Hepatocyte (in vitro differentiated cells): Measurements from ENCODE around the gene PSMC5. TPM values are rescaled to one million over a fixed set of nuclear protein-coding genes. Genes with fewer than 3 reads are reported as not detected.
A peak's percentile ranks its signal among the peaks of the same experiment; 100 is the strongest.
"Not testable (repeated sequence)": the region's sequence is repeated elsewhere in the genome, so short reads cannot be mapped to it uniquely, and the experiment has no call there.

Experiments
- DNase-seq: peaks from one replicate; pipeline ENCODE4 v3.0.0-alpha.2; 2016; ENCODE audit warnings: low spot score
- H2AFZ ChIP-seq: fragments of 200-600 bp; sonication (generic); 2 replicates; pipeline ENCODE4 v1.6.0; 2016; ENCODE audit warnings: antibody characterized with exemption, mild to moderate bottlenecking
- H3K27ac ChIP-seq: fragments of 200-600 bp; sonication (generic); 2 replicates; pipeline ENCODE4 v1.5.1; 2016; ENCODE audit warnings: mild to moderate bottlenecking
- H3K27me3 ChIP-seq: fragments of 200-600 bp; sonication (generic); 2 replicates; pipeline ENCODE4 v1.6.1; 2016
- H3K36me3 ChIP-seq: fragments of 200-600 bp; sonication (generic); replicated peaks from 2 replicates; pipeline ENCODE4 v1.5.1; 2016; ENCODE audit warnings: low read depth; ENCODE audit not compliant: insufficient read depth
- H3K4me1 ChIP-seq: fragments of 200-600 bp; sonication (generic); 2 replicates; pipeline ENCODE4 v1.5.1; 2016; ENCODE audit warnings: mild to moderate bottlenecking, moderate library complexity; ENCODE audit not compliant: insufficient read depth
- H3K4me2 ChIP-seq: fragments of 200-600 bp; sonication (generic); 2 replicates; pipeline ENCODE4 v1.6.0; 2016
- H3K4me3 ChIP-seq: fragments of 200-600 bp; sonication (generic); 2 replicates; pipeline ENCODE4 v1.5.1; 2016; ENCODE audit warnings: mild to moderate bottlenecking
- H3K79me2 ChIP-seq: fragments of 200-600 bp; sonication (generic); 2 replicates; pipeline ENCODE4 v1.6.0; 2017; ENCODE audit warnings: mild to moderate bottlenecking
- H3K9me2 ChIP-seq: fragments of 200-600 bp; sonication (generic); replicated peaks from 2 replicates; pipeline ENCODE4 v1.6.0; 2017; ENCODE audit warnings: mild to moderate bottlenecking; ENCODE audit not compliant: insufficient read depth
- H3K9me3 ChIP-seq: fragments of 200-600 bp; sonication (generic); 2 replicates; pipeline ENCODE4 v1.5.1; 2016; ENCODE audit warnings: low read depth, mild to moderate bottlenecking
- H4K20me1 ChIP-seq: fragments of 200-600 bp; sonication (generic); 2 replicates; pipeline ENCODE4 v1.6.0; 2016; ENCODE audit warnings: mild to moderate bottlenecking; ENCODE audit not compliant: insufficient read depth, poor library complexity, severe bottlenecking
- CTCF ChIP-seq: fragments of 200-600 bp; sonication (generic); IDR thresholded peaks from 2 replicates; pipeline ENCODE4 v1.5.1; 2016; ENCODE audit warnings: antibody characterized with exemption, mild to moderate bottlenecking; ENCODE audit not compliant: poor library complexity
- EZH2 ChIP-seq: fragments of 200-600 bp; sonication (generic); IDR thresholded peaks from 2 replicates; pipeline ENCODE4 v1.6.1; 2016; ENCODE audit warnings: antibody characterized with exemption, mild to moderate bottlenecking, borderline replicate concordance
- EZH2phosphoT487 ChIP-seq: fragments of 200-600 bp; sonication (generic); IDR thresholded peaks from one replicate; pipeline ENCODE4 v1.6.1; 2018; ENCODE audit warnings: antibody characterized with exemption, mild to moderate bottlenecking, low read depth, moderate library complexity; ENCODE audit not compliant: unreplicated experiment, severe bottlenecking
- WGBS: methylation state at CpG from one replicate; pipeline ENCODE4 v1.1.6; 2016; ENCODE audit warnings: low lambda C conversion rate; ENCODE audit errors: missing lambda C conversion rate; 5-methylcytosine and 5-hydroxymethylcytosine counted together
- polyA plus RNA-seq: library from polyadenylated mRNA; unstranded; fragments of >200 nt; fragmentation: Nextera tagmentation; extraction: Ambion mirVana; gene quantifications from 2 replicates; pipeline ENCODE4 v1.2.1, GENCODE V29; 2016
- total RNA-seq: library from RNA; depleted of rRNA; stranded (reverse); fragments of >200 nt; gene quantifications from 2 replicates; pipeline ENCODE4 v1.2.3, GENCODE V29; 2014

PSMC5 gene
- total and polyA plus RNA-seq, 2 experiments from 2014 or later, result 46.6 to 132 TPM

GRCh38 chr17:63855185-63855584, 28.0 kb downstream of the PSMC5 start:
- Histone ChIP-seq H3K4me3 (no peak overlapping the region), H3K36me3 (no peaks in the 10 kb centered on the region), H3K9me3 (no peaks in the 10 kb centered on the region), H3K4me2 (no peak overlapping the region), H3K27ac (no peak overlapping the region), H2AFZ (no peak overlapping the region), H3K9me2 (no peaks in the 10 kb centered on the region), H4K20me1 (no peaks in the 10 kb centered on the region), H3K4me1 (no peaks in the 10 kb centered on the region), H3K79me2 (no peaks in the 10 kb centered on the region), H3K27me3 (no peaks in the 10 kb centered on the region)
- TF ChIP-seq EZH2phosphoT487 (no peak), CTCF (no peak), EZH2 (no peak)
- 94% methylated on average over 8 of the region's 8 CpGs for WGBS
- DNase-seq, result no peak

- H2AFZ ChIP-seq, H3K4me2 ChIP-seq, H3K79me2 ChIP-seq, H3K4me1 ChIP-seq, H3K27ac ChIP-seq, DNase-seq, H3K9me2 ChIP-seq, H3K9me3 ChIP-seq, H4K20me1 ChIP-seq, H3K27me3 ChIP-seq, H3K36me3 ChIP-seq, H3K4me3 ChIP-seq: not testable (repeated sequence)
- 92% methylated on average over 8 of the region's 8 CpGs for WGBS
Measured at GRCh38 chr17:63856425-63856824, 29.2 kb downstream of the PSMC5 start.

- no peak for TF ChIP-seq EZH2
- TF ChIP-seq CTCF, result no peak
- no peak for TF ChIP-seq EZH2phosphoT487
- WGBS, result 93% methylated on average over 3 of the region's 3 CpGs
- DNase-seq, result no peak
- no peaks in the 10 kb centered on the region for H4K20me1 ChIP-seq
- H3K79me2 ChIP-seq, result no peaks in the 10 kb centered on the region
- no peak overlapping the region for H2AFZ ChIP-seq
- H3K27ac ChIP-seq, result no peak overlapping the region
- H3K27me3 ChIP-seq, result no peaks in the 10 kb centered on the region
- no peaks in the 10 kb centered on the region for H3K4me1 ChIP-seq
- H3K4me2 ChIP-seq, result no peak overlapping the region
- no peaks in the 10 kb centered on the region for H3K36me3 ChIP-seq
- no peaks in the 10 kb centered on the region for H3K9me2 ChIP-seq
- no peaks in the 10 kb centered on the region for H3K9me3 ChIP-seq
- no peak overlapping the region for H3K4me3 ChIP-seq
Measured at GRCh38 chr17:63859257-63859656, 32.0 kb downstream of the PSMC5 start.

GRCh38 chr17:63866625-63867024, 39.4 kb downstream of the PSMC5 start:
- not testable (repeated sequence) for H3K27ac ChIP-seq, H3K4me2 ChIP-seq, H3K4me3 ChIP-seq, H3K9me3 ChIP-seq, H2AFZ ChIP-seq, H3K27me3 ChIP-seq, H3K4me1 ChIP-seq, H3K79me2 ChIP-seq, H4K20me1 ChIP-seq, H3K36me3 ChIP-seq, H3K9me2 ChIP-seq
- peak; percentile 19 for DNase-seq
- WGBS, result 78% methylated on average over 7 of the region's 7 CpGs
